ENCODE data around the gene AKT1.

GRCh38 chr14:104789752-104790743 lies 5.5 kb downstream of the AKT1 start:
- TF ChIP-seq EZH2 (IDR thresholded peaks at IDR 0.05; ENCODE audit: insufficient read depth, low read length) (no peak), CTCF (IDR thresholded peaks at IDR 0.05; ENCODE audit: insufficient read depth, low read depth, low read length) (no peak)
